Natural killer cell (primary cell): ENCODE data around the gene LRP1B. TPM values are rescaled to one million over a fixed set of nuclear protein-coding genes. Genes with fewer than 3 reads are reported as not detected.
"Not testable (repeated sequence)": the region's sequence is repeated elsewhere in the genome, so short reads cannot be mapped to it uniquely, and the experiment has no call there.

Experiments used
- ATAC-seq, 3 donors: fragments of 150-1000 bp in 2 of 3; fragments of 200-7000 bp in 1 of 3; cut with Tn5 transposase; 1 replicate in 1 of 3; 2 replicates in 2 of 3; pipeline ENCODE4 v1.10.0; 2021; ENCODE audit warnings: mild to moderate bottlenecking in 2 of 3, moderate library complexity in 2 of 3
- DNase-seq, 2 donors: peaks; one replicate each; pipeline versions ENCODE4 v3.0.0 to v3.0.0-alpha.2; 2013 to 2021; ENCODE audit warnings: mixed read lengths in 1 of 2
- H3K27ac ChIP-seq: one replicate; pipeline ENCODE4 v1.5.1; 2013; ENCODE audit warnings: mild to moderate bottlenecking, low read length
- H3K27me3 ChIP-seq: one replicate; pipeline ENCODE4 v1.6.1; 2013; ENCODE audit warnings: low read length; ENCODE audit not compliant: control insufficient read depth, insufficient read depth
- H3K36me3 ChIP-seq: one replicate; pipeline ENCODE4 v1.6.1; 2013; ENCODE audit warnings: low read length; ENCODE audit not compliant: control insufficient read depth, insufficient read depth
- H3K4me1 ChIP-seq: one replicate; pipeline ENCODE4 v1.6.1; 2013; ENCODE audit warnings: low read length; ENCODE audit not compliant: control insufficient read depth, insufficient read depth
- H3K4me3 ChIP-seq: one replicate; pipeline ENCODE4 v1.5.1; 2013; ENCODE audit warnings: low read length
- H3K9me3 ChIP-seq: one replicate; pipeline ENCODE4 v1.6.1; 2013; ENCODE audit warnings: low read length; ENCODE audit not compliant: control insufficient read depth, insufficient read depth
- H3K27ac Mint-ChIP-seq, 2 donors: one replicate each; pipeline ENCODE4 v1.8.0; 2022; ENCODE audit warnings: mild to moderate bottlenecking in 2 of 2, mixed read lengths in 2 of 2, moderate library complexity in 1 of 2
- H3K27me3 Mint-ChIP-seq, 2 donors: one replicate each; pipeline ENCODE4 v1.8.0; 2022; ENCODE audit warnings: low read depth in 2 of 2, mixed read lengths in 2 of 2
- H3K36me3 Mint-ChIP-seq: one replicate; pipeline ENCODE4 v1.8.0; 2022; ENCODE audit warnings: mixed read lengths
- H3K4me1 Mint-ChIP-seq, 2 donors: one replicate each; pipeline ENCODE4 v1.8.0; 2022; ENCODE audit warnings: mixed read lengths in 2 of 2
- H3K4me3 Mint-ChIP-seq: one replicate; pipeline ENCODE4 v1.8.0; 2022; ENCODE audit warnings: mild to moderate bottlenecking, moderate library complexity, mixed read lengths
- H3K9me3 Mint-ChIP-seq, 2 donors: one replicate each; pipeline ENCODE4 v1.8.0; 2022; ENCODE audit warnings: mixed read lengths in 2 of 2
- CTCF ChIP-seq: fragments of 200-600 bp; IDR thresholded peaks from one replicate; pipeline ENCODE4 v1.8.0; 2022; ENCODE audit warnings: antibody characterized with exemption
- WGBS: methylation state at CpG from one replicate; pipeline ENCODE4 v1.1.7; 2013; ENCODE audit warnings: missing lambda C conversion rate; ENCODE audit not compliant: insufficient coverage; 5-methylcytosine and 5-hydroxymethylcytosine counted together
- intact Hi-C: fragments of 100-400 bp; cut with micrococcal nuclease; formaldehyde crosslinking; loops from one replicate; pipeline ENCODE4 v1.14.2; 2022
- total RNA-seq, 4 donors: library from RNA; stranded (reverse); fragments of 120-200 nt in 1 of 4; gene quantifications; one replicate each; pipeline versions ENCODE4 v1.2.3 to v1.2.4, GENCODE V29; 2013 to 2022

Gene LRP1B
- total RNA-seq, 3 donors from 2014 or later (not counting 1 experiment from before 2014, with no cell fraction given): 0.05 TPM; not detected in 2

DNA sequence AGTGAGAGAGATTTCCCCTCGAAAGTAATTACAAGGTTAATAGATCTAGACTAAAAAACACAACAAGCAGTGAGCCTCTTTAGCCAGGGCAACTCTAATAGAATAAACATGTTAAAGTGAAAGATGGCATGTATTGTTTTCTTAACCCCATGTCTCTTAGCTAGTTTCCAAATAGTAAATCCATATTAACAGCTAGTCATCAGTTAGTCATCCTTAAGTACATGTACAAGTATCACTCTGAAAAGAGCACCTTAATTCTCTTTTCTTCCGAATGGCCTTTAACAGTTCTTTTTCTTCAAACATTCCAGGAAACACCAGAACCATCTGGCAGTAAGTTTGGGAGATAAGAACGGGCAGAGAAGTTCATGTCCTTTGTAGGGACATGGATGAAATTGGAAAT lies 1480.0 kb downstream of the LRP1B start:
- H3K36me3 ChIP-seq: no peaks in the 10 kb centered on the region
- peaks cover 10 to 13% of the 10 kb centered on the region in 2 donors for H3K9me3 Mint-ChIP-seq
- no peak overlapping the region for H3K4me3 Mint-ChIP-seq
- no peaks in the 10 kb centered on the region for H3K36me3 Mint-ChIP-seq
- H3K4me1 Mint-ChIP-seq: no peaks in the 10 kb centered on the region
- no peak overlapping the region for H3K4me3 ChIP-seq
- no peak overlapping the region for H3K27ac ChIP-seq
- WGBS: 100% methylated on average over 1 of the region's 3 CpGs
- TF ChIP-seq CTCF: no peak
- ATAC-seq (no peak), DNase-seq (no peak)
- intact Hi-C loops: no loop called here
- no peaks in the 10 kb centered on the region for H3K4me1 ChIP-seq
- H3K9me3 ChIP-seq: no peaks in the 10 kb centered on the region
- no peak overlapping the region for H3K27ac Mint-ChIP-seq
- no peaks in the 10 kb centered on the region for H3K27me3 Mint-ChIP-seq
- H3K27me3 ChIP-seq: no peaks in the 10 kb centered on the region

DNA sequence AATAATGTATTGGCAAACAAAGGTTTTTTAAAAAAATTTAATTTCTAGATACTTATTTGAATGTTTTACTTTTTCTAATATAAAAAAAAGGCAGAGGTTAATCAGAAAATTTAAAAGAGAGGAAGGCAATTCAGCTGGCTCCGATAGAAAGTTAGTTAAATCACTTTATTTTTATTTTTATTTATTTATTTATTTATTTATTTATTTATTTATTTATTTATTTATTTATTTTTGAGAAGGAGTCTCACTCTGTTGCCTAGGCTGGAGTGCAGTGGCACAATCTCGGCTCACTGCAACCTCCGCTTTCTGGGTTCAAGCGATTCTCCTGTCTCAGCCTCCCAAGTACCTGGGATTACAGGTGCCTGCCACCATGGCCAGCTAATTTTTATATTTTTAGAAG lies 1480.7 kb downstream of the LRP1B start:
- H3K4me1 Mint-ChIP-seq, H3K4me3 Mint-ChIP-seq, H3K9me3 ChIP-seq, H3K27ac Mint-ChIP-seq, intact Hi-C loops, DNase-seq, H3K4me3 ChIP-seq, ATAC-seq, H3K4me1 ChIP-seq, H3K36me3 Mint-ChIP-seq, H3K27me3 Mint-ChIP-seq, H3K36me3 ChIP-seq, H3K27ac ChIP-seq, H3K27me3 ChIP-seq: not testable (repeated sequence)
- H3K9me3 Mint-ChIP-seq: peaks cover 10 to 13% of the 10 kb centered on the region in 2 donors
- 94% methylated on average over 3 of the region's 4 CpGs for WGBS

DNA sequence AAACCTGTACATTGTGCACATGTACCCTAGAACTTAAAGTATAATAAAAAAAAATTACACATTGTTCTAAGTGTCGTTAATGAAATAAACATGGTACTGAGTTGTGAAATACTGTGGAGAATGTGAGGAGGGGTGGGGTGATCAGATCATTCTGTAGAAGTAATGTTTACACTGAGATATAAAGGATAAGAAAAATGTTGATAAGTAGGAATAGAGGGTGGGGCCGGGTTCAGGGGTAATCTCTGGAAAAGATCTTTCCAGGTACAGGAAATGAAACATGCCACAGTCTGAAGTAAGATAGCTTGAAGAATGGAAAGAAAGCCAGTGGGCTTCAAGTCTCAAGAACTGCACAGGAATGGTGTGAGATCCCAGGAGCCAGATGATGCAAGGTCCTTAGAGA lies 1482.4 kb downstream of the LRP1B start:
- H3K27ac ChIP-seq: no peak overlapping the region
- Mint-ChIP-seq H3K27me3 (no peaks in the 10 kb centered on the region), H3K4me3 (no peak overlapping the region), H3K27ac (no peak overlapping the region), H3K4me1 (no peaks in the 10 kb centered on the region), H3K36me3 (no peaks in the 10 kb centered on the region), H3K9me3 (peaks cover 10 to 15% of the 10 kb centered on the region in 2 donors)
- no peak overlapping the region for H3K4me3 ChIP-seq
- WGBS: 92% methylated on average over 2 of the region's 2 CpGs
- H3K9me3 ChIP-seq: no peaks in the 10 kb centered on the region
- ATAC-seq: no peak
- H3K27me3 ChIP-seq: no peaks in the 10 kb centered on the region
- H3K36me3 ChIP-seq: no peaks in the 10 kb centered on the region
- no peak for DNase-seq
- intact Hi-C loops: no loop called here
- no peaks in the 10 kb centered on the region for H3K4me1 ChIP-seq
- no peak for TF ChIP-seq CTCF

DNA sequence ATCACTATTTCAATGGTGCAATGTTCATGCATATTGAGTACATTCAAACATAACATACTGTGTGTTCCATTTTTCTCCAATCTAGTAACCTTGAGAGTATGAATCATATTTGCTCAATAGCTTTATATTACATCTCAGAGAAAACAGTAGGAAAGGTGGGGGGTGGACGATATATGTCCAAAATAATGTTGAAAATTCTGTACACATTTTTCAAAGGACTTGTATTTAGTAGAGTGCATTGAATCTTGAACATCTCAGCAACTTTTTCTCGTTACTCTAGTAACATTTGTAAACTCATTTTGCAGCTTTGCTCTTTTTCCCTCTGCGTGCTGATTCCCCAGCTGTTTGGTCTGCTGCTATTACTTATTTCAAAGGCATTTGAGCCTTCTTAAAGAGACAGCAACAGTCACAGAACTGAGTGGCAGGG lies 1487.0 kb downstream of the LRP1B start:
- Histone ChIP-seq H3K9me3 (no peaks in the 10 kb centered on the region), H3K36me3 (no peaks in the 10 kb centered on the region), H3K27me3 (no peaks in the 10 kb centered on the region), H3K4me1 (no peaks in the 10 kb centered on the region), H3K4me3 (no peak overlapping the region), H3K27ac (no peak overlapping the region)
- intact Hi-C loops: no loop called here
- Mint-ChIP-seq H3K4me1 (no peaks in the 10 kb centered on the region), H3K36me3 (no peaks in the 10 kb centered on the region), H3K27me3 (no peaks in the 10 kb centered on the region), H3K4me3 (no peak overlapping the region), H3K27ac (no peak overlapping the region), H3K9me3 (peaks cover 13% of the 10 kb centered on the region in 2 donors)
- WGBS: 66% methylated on average over 2 of the region's 3 CpGs
- TF ChIP-seq CTCF: no peak
- DNase-seq (no peak), ATAC-seq (no peak)
